Esophagus (tissue), 2 donors: Measurements from ENCODE around the gene STARD9. TPM values are rescaled to one million over a fixed set of nuclear protein-coding genes. Genes with fewer than 3 reads are reported as not detected.

Source experiments
- H3K27ac ChIP-seq, 2 donors: one replicate each; pipeline ENCODE4 v1.5.1; 2013; ENCODE audit warnings: low read depth in 2 of 2, mild to moderate bottlenecking in 2 of 2, inconsistent platforms in 1 of 2, low read length in 1 of 2, moderate library complexity in 1 of 2
- H3K27me3 ChIP-seq, 2 donors: one replicate each; pipeline ENCODE4 v1.6.1; 2013; ENCODE audit warnings: low read length in 2 of 2, control low read depth in 1 of 2, mild to moderate bottlenecking in 1 of 2; ENCODE audit not compliant: insufficient read depth in 2 of 2, control insufficient read depth in 1 of 2
- H3K36me3 ChIP-seq, 2 donors: one replicate each; pipeline ENCODE4 v1.6.1; 2013; ENCODE audit warnings: low read length in 1 of 2; ENCODE audit not compliant: control insufficient read depth in 2 of 2, insufficient read depth in 2 of 2
- H3K4me1 ChIP-seq, 2 donors: one replicate each; pipeline ENCODE4 v1.6.1; 2013; ENCODE audit warnings: low read length in 1 of 2; ENCODE audit not compliant: control insufficient read depth in 2 of 2, insufficient read depth in 2 of 2
- H3K4me3 ChIP-seq, 2 donors: one replicate each; pipeline ENCODE4 v1.5.1; 2013; ENCODE audit warnings: low read length in 2 of 2, mild to moderate bottlenecking in 2 of 2, low read depth in 1 of 2, moderate library complexity in 1 of 2
- H3K9me3 ChIP-seq, 2 donors: one replicate each; pipeline ENCODE4 v1.6.1; 2013; ENCODE audit warnings: mild to moderate bottlenecking in 2 of 2, low read depth in 1 of 2, low read length in 1 of 2, moderate library complexity in 1 of 2; ENCODE audit not compliant: control insufficient read depth in 2 of 2, insufficient read depth in 1 of 2
- WGBS, 2 donors: extraction: QIAGEN DNeasy Blood & Tissue Kit; methylation state at CpG; one replicate each; pipeline ENCODE4 v1.1.7; 2013; 5-methylcytosine and 5-hydroxymethylcytosine counted together
- polyA plus RNA-seq, 2 donors: library from polyadenylated mRNA; stranded (reverse); fragments of 200-250 nt; gene quantifications; one replicate each; pipeline ENCODE4 v1.2.3, GENCODE V29; 2013
- donor health status: healthy with polysubstance abuse.
- donor health status: Bipolar disorder and iron deficiency.

The STARD9 gene
- polyA plus RNA-seq, 2 donors, result 2.2 to 5.7 TPM

DNA sequence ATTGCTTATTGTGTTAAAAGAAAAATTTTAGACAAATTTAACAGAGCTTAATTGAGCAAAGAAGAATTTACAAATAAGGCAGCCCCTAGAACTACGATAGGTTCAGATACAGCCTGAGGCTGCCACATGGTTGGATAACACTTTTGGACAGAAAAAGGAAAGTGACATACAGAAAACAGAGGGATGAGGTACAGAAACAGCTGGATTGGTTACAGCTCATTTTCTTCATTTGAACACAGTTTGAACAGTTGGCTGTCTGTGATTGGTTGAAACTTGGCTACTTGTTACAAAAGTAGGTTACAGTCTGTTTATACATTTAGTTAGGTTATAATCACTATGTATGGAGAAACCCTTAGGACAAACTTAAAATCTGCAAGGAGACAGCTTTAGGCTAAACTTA is 46.0 kb downstream of the STARD9 start:
- no peak overlapping the region for H3K27ac ChIP-seq
- H3K27me3 ChIP-seq, result no peaks in the 10 kb centered on the region
- H3K4me3 ChIP-seq, result no peak overlapping the region
- no peaks in the 10 kb centered on the region for H3K9me3 ChIP-seq
- no peaks in the 10 kb centered on the region for H3K36me3 ChIP-seq
- WGBS, 2 donors, result 84 to 90% methylated on average over 1 of the region's 1 CpG
- H3K4me1 ChIP-seq, result no peaks in the 10 kb centered on the region

DNA sequence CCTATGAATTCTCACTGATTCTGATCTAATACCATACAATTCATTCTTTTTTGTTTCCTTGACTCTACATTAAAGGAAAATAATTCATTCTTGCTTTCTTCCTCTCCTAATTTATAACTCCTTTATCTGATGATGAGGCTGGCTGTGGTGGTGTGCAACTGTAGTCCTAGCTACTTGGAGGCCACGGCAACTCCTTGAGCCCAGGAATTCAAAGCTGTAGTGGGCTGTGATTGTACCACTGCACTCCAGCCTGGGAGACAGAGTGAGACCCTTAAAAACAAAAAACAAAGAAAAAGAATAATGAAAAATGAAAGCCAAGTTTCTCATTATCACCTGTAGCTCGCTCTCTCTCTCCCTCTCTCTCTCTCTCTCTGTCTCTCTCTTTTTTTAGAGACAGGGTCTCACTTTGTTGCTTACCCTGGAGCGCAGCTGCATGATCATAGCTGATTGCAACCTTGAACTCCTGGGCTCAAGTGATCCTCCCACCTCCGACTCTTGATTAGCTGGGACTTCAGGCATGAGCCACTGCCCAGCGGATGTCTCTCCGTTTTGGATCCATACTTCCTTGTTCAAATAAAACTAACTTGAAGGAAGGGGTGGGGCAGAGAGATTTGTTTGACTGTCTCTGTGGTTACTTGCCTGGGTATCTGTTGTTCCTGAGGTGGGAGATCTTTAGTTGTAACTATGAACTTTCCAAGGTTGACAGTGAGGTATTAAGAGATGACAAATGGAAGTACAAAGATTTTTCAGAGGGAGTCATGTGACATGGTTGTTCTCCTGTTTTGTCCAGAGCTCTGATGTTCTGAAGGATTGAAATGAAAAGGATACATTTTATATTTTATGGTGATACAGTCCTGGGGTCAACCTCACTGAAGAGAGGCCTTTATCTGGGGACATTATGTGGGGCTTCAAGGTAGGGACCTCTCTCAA is 46.9 kb downstream of the STARD9 start:
- Histone ChIP-seq H3K9me3 (no peaks in the 10 kb centered on the region), H3K27ac (no peak overlapping the region), H3K27me3 (no peaks in the 10 kb centered on the region), H3K4me1 (no peaks in the 10 kb centered on the region), H3K4me3 (no peak overlapping the region), H3K36me3 (no peaks in the 10 kb centered on the region)
- 75 to 76% methylated on average over 6 of the region's 6 CpGs for WGBS, 2 donors

DNA sequence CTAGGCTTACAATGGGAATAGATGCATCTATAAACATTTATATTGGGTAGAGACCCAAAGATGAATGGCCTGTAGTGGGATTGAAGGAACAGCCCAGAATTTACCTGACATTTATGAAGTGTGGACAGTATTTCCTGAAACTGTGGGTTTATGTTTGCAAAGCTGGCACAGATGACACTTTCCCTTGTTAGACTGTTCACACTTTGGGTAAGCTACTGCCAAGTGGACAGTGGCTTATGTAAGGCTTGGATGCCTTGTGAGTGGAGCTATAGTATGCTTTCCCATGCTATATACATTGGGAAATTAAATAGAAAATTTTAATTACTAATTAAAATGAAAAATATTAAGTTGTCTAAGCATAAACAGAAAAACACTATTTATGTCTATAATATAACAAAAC is 48.5 kb downstream of the STARD9 start:
- no peaks in the 10 kb centered on the region for H3K4me1 ChIP-seq
- no peaks in the 10 kb centered on the region for H3K36me3 ChIP-seq
- H3K9me3 ChIP-seq, result no peaks in the 10 kb centered on the region
- no peak overlapping the region for H3K4me3 ChIP-seq
- no peak overlapping the region for H3K27ac ChIP-seq
- H3K27me3 ChIP-seq, result no peaks in the 10 kb centered on the region

DNA sequence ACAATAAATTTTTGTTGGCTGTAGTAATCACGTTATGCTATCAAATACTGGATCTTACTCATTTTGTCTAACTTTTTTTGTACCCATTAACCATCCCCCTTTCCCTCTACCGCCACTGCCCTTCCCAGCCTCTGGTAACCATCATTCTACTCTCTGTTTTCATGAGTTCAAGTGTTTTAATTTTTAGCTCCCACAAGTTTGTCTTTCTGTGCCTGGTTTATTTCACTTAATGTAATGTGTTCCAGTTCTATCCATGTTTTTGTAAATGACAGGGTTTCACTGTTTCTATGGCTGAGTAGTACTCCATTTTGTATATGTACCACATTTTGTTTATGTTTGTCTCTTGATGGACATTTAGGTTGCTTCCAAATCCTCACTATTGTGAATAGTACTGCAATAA is 52.1 kb downstream of the STARD9 start:
- no peak overlapping the region for H3K27ac ChIP-seq
- H3K36me3 ChIP-seq, result no peaks in the 10 kb centered on the region
- H3K27me3 ChIP-seq, result no peaks in the 10 kb centered on the region
- WGBS, 2 donors, result 89% methylated on average over 2 of the region's 2 CpGs
- no peak overlapping the region for H3K4me3 ChIP-seq
- no peaks in the 10 kb centered on the region for H3K4me1 ChIP-seq
- H3K9me3 ChIP-seq, result no peaks in the 10 kb centered on the region

DNA sequence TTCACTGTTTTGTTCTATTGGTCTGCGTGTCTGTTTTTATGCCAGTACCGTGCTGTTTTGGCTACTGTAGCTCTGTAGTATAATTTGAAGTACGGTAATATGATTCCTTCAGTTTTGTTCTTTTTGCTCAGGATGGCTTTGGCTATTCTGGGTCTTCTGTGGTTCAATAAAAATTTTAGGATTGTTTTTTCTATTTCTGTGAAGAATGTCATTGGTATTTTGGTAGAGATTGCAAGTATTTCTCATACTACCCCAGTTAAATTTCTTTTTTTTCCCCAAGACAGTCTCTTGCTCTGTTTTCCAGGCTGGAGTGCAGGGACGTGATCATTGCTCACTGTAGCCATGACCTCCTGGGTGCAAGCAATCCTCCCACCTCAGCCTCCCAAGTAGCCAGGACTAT is 53.4 kb downstream of the STARD9 start:
- no peak overlapping the region for H3K4me3 ChIP-seq
- WGBS, 2 donors, result 97 to 99% methylated on average over 4 of the region's 4 CpGs
- no peaks in the 10 kb centered on the region for H3K9me3 ChIP-seq
- H3K27me3 ChIP-seq, result no peaks in the 10 kb centered on the region
- no peak overlapping the region for H3K27ac ChIP-seq
- no peaks in the 10 kb centered on the region for H3K4me1 ChIP-seq
- H3K36me3 ChIP-seq, result no peaks in the 10 kb centered on the region

DNA sequence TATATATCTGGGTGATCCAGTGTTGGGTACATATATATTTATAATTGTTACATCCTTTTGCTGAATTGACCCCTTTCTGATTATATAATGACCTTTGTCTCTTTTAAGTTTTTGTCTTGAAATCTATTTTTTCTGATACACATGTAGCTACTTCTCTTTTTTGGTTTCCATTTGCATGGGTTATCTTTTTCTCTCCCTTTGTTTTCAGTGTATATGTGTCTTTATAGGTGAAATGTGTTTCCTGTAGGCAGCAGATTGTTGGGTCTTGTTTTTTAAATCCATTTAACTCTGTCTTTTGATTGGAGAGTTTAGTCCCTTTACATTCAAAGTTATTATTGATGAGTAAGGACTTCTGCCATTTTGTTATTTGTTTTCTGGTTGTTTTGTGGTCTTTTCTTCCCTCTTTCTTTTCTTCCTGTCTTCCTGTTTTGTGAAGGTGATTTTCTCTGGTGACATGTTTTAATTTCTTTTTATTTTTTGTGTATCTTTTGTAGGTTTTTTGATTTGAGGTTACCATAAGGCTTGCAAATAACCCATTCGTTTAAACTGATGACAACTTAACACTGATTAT is 56.8 kb downstream of the STARD9 start:
- no peak overlapping the region for H3K27ac ChIP-seq
- no peaks in the 10 kb centered on the region for H3K4me1 ChIP-seq
- H3K27me3 ChIP-seq, result no peaks in the 10 kb centered on the region
- H3K4me3 ChIP-seq, result no peak overlapping the region
- WGBS, 2 donors, result 81 to 94% methylated on average over 1 of the region's 1 CpG
- H3K36me3 ChIP-seq, result no peaks in the 10 kb centered on the region
- H3K9me3 ChIP-seq, result no peaks in the 10 kb centered on the region

DNA sequence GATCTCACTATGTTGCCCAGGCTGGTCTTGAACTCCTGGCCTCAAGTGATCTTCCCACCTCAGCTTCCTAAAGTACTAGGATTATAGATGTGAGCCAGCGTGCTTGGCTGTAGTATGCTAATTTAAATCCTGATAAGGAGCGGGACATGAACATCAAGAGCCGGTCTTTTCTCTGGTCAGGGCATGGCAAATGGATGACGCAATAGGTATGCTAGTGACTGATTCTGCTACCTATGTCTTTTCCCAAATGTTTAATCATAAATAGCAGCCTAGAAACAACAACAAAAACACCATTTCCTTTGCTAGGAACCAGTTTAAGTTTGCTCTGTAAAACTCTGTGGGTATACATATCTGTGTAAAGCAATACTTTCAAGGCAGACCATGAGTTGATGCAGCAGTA is 64.7 kb downstream of the STARD9 start:
- WGBS, 2 donors, result 96% methylated on average over 4 of the region's 4 CpGs
- H3K27ac ChIP-seq, result no peak overlapping the region
- no peaks in the 10 kb centered on the region for H3K27me3 ChIP-seq
- no peaks in the 10 kb centered on the region for H3K4me1 ChIP-seq
- H3K4me3 ChIP-seq, result no peak overlapping the region
- H3K36me3 ChIP-seq, result peaks cover 0 to 3% of the 10 kb centered on the region in 2 donors
- H3K9me3 ChIP-seq, result no peaks in the 10 kb centered on the region

DNA sequence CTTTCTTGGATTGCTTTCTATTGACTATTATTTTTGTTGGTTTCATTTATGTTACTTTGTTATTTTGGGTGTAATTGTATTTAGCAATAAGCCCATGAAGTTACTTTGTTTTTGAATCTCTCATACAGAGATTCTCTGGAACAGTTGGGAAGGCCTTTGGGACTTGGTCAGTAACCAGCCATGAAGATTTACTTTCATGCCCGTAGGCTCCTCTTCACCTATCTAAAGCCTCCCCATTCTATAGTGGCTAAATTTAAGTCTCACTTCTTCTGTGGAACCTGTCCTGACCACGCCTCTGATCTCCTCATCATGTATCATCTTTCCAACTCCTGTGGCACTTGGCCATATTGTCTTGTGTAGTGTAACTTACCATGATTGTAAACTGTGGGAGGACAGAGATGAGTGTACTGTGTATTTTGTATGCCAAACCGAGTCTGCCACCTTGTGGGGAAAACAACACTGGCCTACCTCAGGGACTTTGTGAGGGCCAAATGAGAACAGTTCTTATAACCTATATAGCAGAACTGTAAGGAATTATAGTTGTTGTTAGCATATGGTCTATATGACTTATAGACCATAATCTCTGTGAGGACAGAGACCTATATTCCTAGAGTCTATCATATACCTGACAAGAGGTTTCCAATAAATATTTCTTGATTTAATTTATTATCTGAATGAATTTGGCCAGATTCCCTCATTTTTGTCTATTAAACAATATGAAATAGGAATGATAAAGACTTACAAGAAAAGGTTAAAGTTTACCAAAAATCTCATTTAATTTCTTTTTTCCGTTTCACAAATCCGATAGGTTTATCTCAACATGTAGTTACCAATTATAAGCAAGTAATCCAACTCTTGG is 75.0 kb downstream of the STARD9 start:
- Histone ChIP-seq H3K27ac (no peak overlapping the region), H3K4me1 (no peaks in the 10 kb centered on the region), H3K9me3 (no peaks in the 10 kb centered on the region), H3K27me3 (no peaks in the 10 kb centered on the region), H3K4me3 (no peak overlapping the region), H3K36me3 (no peaks in the 10 kb centered on the region)
- WGBS, 2 donors, result 53 to 58% methylated on average over 5 of the region's 5 CpGs

DNA sequence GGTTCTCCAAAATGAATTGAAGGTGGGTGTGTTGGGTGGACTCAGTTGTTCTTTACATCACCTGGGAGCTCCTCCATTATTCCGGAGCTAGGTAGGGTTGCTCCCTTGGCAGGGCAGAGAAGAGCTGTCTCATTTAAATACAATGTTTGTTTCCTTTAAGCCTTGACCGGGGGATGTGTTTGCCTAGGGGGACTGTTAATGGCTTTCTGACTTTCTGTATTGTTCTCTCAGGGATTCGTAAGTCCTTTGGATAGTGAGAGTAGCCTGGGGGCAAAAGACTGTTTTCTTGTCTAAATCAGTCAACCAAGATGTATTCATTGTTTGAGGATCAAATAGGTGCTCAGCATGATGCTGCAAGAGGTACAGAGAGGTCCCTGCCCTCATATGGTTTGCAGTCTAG is 90.4 kb downstream of the STARD9 start:
- H3K4me3 ChIP-seq, result no peak overlapping the region
- WGBS, 2 donors, result 70 to 76% methylated on average over 3 of the region's 3 CpGs
- H3K36me3 ChIP-seq, result peaks cover 0 to 14% of the 10 kb centered on the region in 2 donors
- H3K4me1 ChIP-seq, result no peaks in the 10 kb centered on the region
- no peaks in the 10 kb centered on the region for H3K9me3 ChIP-seq
- H3K27me3 ChIP-seq, result no peaks in the 10 kb centered on the region
- H3K27ac ChIP-seq, result no peak overlapping the region
